B cell (primary cell): Measurements from ENCODE around the gene NCOA1. TPM values are rescaled to one million over a fixed set of nuclear protein-coding genes. Genes with fewer than 3 reads are reported as not detected.

Source experiments
- ATAC-seq: fragments of 200-7000 bp; cut with Tn5 transposase; one replicate; pipeline ENCODE4 v1.10.0; 2021; ENCODE audit warnings: low read depth, mild to moderate bottlenecking, moderate number of reproducible peaks, moderate library complexity
- CTCF ChIA-PET: fragments of 350-600 bp; sonication (Branson Sonifier 250); formaldehyde crosslinking; loops from one replicate; lab custom pipeline; 2021; ENCODE audit warnings: antibody characterized with exemption, inconsistent platforms; lab: Charles Lee
- POLR2A ChIA-PET: fragments of 350-600 bp; sonication (Branson Sonifier 250); formaldehyde crosslinking; loops from one replicate; lab custom pipeline; 2021; ENCODE audit warnings: antibody characterized with exemption; lab: Charles Lee
- DNase-seq: peaks from one replicate; pipeline ENCODE4 v3.0.0; 2013
- H2AFZ ChIP-seq: 2 replicates; pipeline ENCODE4 v1.6.1; 2012; ENCODE audit warnings: mild to moderate bottlenecking, low read depth, low read length; ENCODE audit not compliant: insufficient read depth, poor library complexity, severe bottlenecking
- H3K27ac ChIP-seq, 2 donors: 1 replicate in 1 of 2; 2 replicates in 1 of 2; pipeline ENCODE4 v1.5.1; 2012 to 2013; ENCODE audit warnings: low read length in 2 of 2, mild to moderate bottlenecking in 2 of 2, moderate library complexity in 1 of 2
- H3K27me3 ChIP-seq, 4 experiments: fragments of 200-600 bp in 1 of 4; sonication (generic) in 1 of 4; replicated peaks in 1 of 4; 1 replicate in 2 of 4; 2 replicates in 2 of 4; pipeline versions ENCODE4 v1.6.1 to v1.7.0; 2013 to 2016; ENCODE audit warnings: low read length in 3 of 4, mild to moderate bottlenecking in 2 of 4, mixed read lengths in 1 of 4, moderate library complexity in 1 of 4; ENCODE audit not compliant: insufficient read depth in 4 of 4, control insufficient read depth in 3 of 4; ENCODE audit errors: control extremely low read depth in 1 of 4
- H3K36me3 ChIP-seq, 2 experiments: replicated peaks in 1 of 2; 1 replicate in 1 of 2; 2 replicates in 1 of 2; pipeline versions ENCODE4 v1.6.1 to v1.7.1; 2013; ENCODE audit warnings: low read length in 1 of 2; ENCODE audit not compliant: insufficient read depth in 2 of 2, control insufficient read depth in 1 of 2; ENCODE audit errors: control extremely low read depth in 1 of 2, extremely low read depth in 1 of 2
- H3K4me1 ChIP-seq, 2 donors: fragments of 200-600 bp in 1 of 2; sonication (generic) in 1 of 2; 1 replicate in 1 of 2; 2 replicates in 1 of 2; pipeline versions ENCODE4 v1.5.1 to v1.6.1; 2013 to 2017; ENCODE audit warnings: low read length in 2 of 2; ENCODE audit not compliant: control insufficient read depth in 2 of 2, insufficient read depth in 2 of 2
- H3K4me2 ChIP-seq: replicated peaks from 2 replicates; pipeline ENCODE3; 2012; ENCODE audit warnings: mild to moderate bottlenecking, low read depth, low read length; ENCODE audit not compliant: poor library complexity, severe bottlenecking
- H3K4me3 ChIP-seq, 5 experiments: fragments of 200-600 bp in 1 of 5; sonication (generic) in 1 of 5; 1 replicate in 3 of 5; 2 replicates in 2 of 5; pipeline versions ENCODE4 v1.5.1 to v1.7.0; 2011 to 2016; ENCODE audit warnings: low read length in 4 of 5, mild to moderate bottlenecking in 4 of 5, low read depth in 2 of 5, control low read depth in 1 of 5, moderate library complexity in 1 of 5; ENCODE audit not compliant: insufficient read depth in 1 of 5; ENCODE audit errors: control extremely low read depth in 1 of 5, extremely low read depth in 1 of 5
- H3K79me2 ChIP-seq: fragments of 200-600 bp; sonication (generic); one replicate; pipeline ENCODE4 v1.6.0; 2016; ENCODE audit warnings: low read length; ENCODE audit not compliant: control insufficient read depth, insufficient read depth
- H3K9ac ChIP-seq: fragments of 200-600 bp; sonication (generic); 2 replicates; pipeline ENCODE4 v1.6.1; 2017; ENCODE audit warnings: mild to moderate bottlenecking, low read length, moderate library complexity
- H3K9me3 ChIP-seq, 3 donors: one replicate each; pipeline versions ENCODE4 v1.6.1 to v1.7.1; 2013; ENCODE audit warnings: low read length in 2 of 3; ENCODE audit not compliant: control insufficient read depth in 2 of 3, insufficient read depth in 1 of 3; ENCODE audit errors: control extremely low read depth in 1 of 3
- H4K20me1 ChIP-seq: 2 replicates; pipeline ENCODE4 v1.6.0; 2012; ENCODE audit warnings: mild to moderate bottlenecking, low read length; ENCODE audit not compliant: insufficient read depth, control insufficient read depth, poor library complexity, severe bottlenecking
- H3K27ac Mint-ChIP-seq: one replicate; pipeline ENCODE4 v1.8.0; 2021; ENCODE audit warnings: mixed read lengths
- H3K27me3 Mint-ChIP-seq: one replicate; pipeline ENCODE4 v1.8.0; 2021; ENCODE audit warnings: mixed read lengths
- H3K4me1 Mint-ChIP-seq: one replicate; pipeline ENCODE4 v1.8.0; 2021; ENCODE audit warnings: mixed read lengths
- H3K4me3 Mint-ChIP-seq: one replicate; pipeline ENCODE4 v1.8.0; 2021; ENCODE audit warnings: mixed read lengths
- H3K9me3 Mint-ChIP-seq: one replicate; pipeline ENCODE4 v1.8.0; 2022; ENCODE audit warnings: mixed read lengths; ENCODE audit not compliant: insufficient read depth
- CTCF ChIP-seq: fragments of 200-600 bp; IDR thresholded peaks from one replicate; pipeline ENCODE4 v1.8.0; 2022; ENCODE audit warnings: antibody characterized with exemption, mild to moderate bottlenecking
- EZH2 ChIP-seq: IDR thresholded peaks from 2 replicates; pipeline ENCODE4 v1.6.1; 2012; ENCODE audit warnings: borderline replicate concordance, low read depth, mild to moderate bottlenecking, moderate library complexity, low read length; ENCODE audit not compliant: insufficient read depth, poor library complexity, severe bottlenecking
- WGBS: methylation state at CpG from one replicate; pipeline ENCODE4 v1.1.5; 2013; ENCODE audit warnings: missing lambda C conversion rate; ENCODE audit not compliant: insufficient coverage; 5-methylcytosine and 5-hydroxymethylcytosine counted together
- intact Hi-C: fragments of 100-400 bp; cut with micrococcal nuclease; formaldehyde crosslinking; loops from one replicate; pipeline ENCODE4 v1.10.0; 2022
- polyA plus RNA-seq: library from polyadenylated mRNA; depleted of rRNA; stranded (reverse); fragments of >200 nt; gene quantifications from 2 replicates; pipeline ENCODE4 v1.2.3, GENCODE V29; 2012
- total RNA-seq, 2 donors: library from RNA; stranded (reverse); fragments of 120-200 nt in 1 of 2; gene quantifications; 1 replicate in 1 of 2; 2 replicates in 1 of 2; pipeline versions ENCODE4 v1.2.3 to v1.2.4, GENCODE V29; 2013 to 2022

The NCOA1 gene
- total and polyA plus RNA-seq, 2 donors (not counting 1 experiment from before 2014, with no cell fraction given), result 11.6 to 49.1 TPM

GRCh38 chr2:24491542-24492420 is 727 bp downstream of the NCOA1 start:
- ATAC-seq (peak; percentile 28), DNase-seq (peak; percentile 76)
- intact Hi-C loops, result loop anchor here (1.0 to 5.0 kb wide), 5 partner anchors 131 to 1181 kb away; partner anchors contain the start of genes CENPO, DTNB, EFR3B and ITSN2
- Histone ChIP-seq H3K9me3 (no peaks in the 10 kb centered on the region), H3K4me2 (peak overlapping the region; percentile 78), H3K9ac (peak overlapping the region; percentile 71), H3K4me1 (peaks cover 22 to 23% of the 10 kb centered on the region in 2 donors), H4K20me1 (no peaks in the 10 kb centered on the region), H3K36me3 (no peaks in the 10 kb centered on the region), H3K4me3 (peak overlapping the region; percentile 45 to 83 (median 66)), H3K27me3 (no peaks in the 10 kb centered on the region), H3K27ac (peak overlapping the region; percentile 39 to 64), H2AFZ (peak overlapping the region; percentile 87), H3K79me2 (peaks cover 14% of the 10 kb centered on the region)
- Mint-ChIP-seq H3K4me3 (peak overlapping the region; percentile 81), H3K4me1 (peaks cover 43% of the 10 kb centered on the region), H3K27ac (peak overlapping the region; percentile 85), H3K9me3 (no peaks in the 10 kb centered on the region), H3K27me3 (no peaks in the 10 kb centered on the region)
- ChIA-PET POLR2A (interaction anchor here (0.6 kb wide), 1 partner anchor 415 kb away, joined by 3 read pairs; the partner anchor contains the start of gene SF3B6), CTCF (interaction anchor here (1.2 to 1.8 kb wide), 5 partner anchors 9 to 336 kb away, joined by 3 to 7 read pairs (median 6); partner anchors contain the start of genes CENPO and PTRHD1)
- WGBS, result under 1% methylated on average over 89 of the region's 100 CpGs
- TF ChIP-seq CTCF (no peak), EZH2 (no peak)
